SKM-1 treated with dmso at 0.1 percent for 144 hours (cell line): ENCODE data around the gene DLGAP1.

Experiments used
- DNase-seq: peaks from one replicate; lab custom pipeline; 2025; ENCODE audit not compliant: unreplicated experiment; lab: John Stamatoyannopoulos, UW

DLGAP1 gene

GRCh38 chr18:3463051-3463450, 992.1 kb downstream of the DLGAP1 start:
- DNase-seq = no peak

DNA sequence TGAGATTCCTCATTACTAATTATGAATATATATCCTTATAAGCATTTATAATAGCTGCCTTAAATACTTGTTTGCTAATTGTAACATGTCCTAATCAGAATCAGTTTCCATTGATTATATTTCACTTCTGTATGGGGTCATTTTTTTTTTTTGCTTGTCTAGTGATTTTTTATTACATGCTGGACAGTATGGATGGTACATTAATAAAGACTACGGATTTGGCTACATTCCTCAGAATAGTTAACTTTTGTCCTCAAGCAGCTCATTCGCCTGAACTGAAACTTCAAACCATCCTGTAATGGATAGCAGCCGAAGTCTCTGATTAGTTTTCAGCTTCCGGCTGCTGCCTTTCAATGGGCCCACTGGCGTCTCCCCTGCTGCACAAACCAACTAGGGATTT, 993.4 kb downstream of the DLGAP1 start:
- no peak for DNase-seq

DNA sequence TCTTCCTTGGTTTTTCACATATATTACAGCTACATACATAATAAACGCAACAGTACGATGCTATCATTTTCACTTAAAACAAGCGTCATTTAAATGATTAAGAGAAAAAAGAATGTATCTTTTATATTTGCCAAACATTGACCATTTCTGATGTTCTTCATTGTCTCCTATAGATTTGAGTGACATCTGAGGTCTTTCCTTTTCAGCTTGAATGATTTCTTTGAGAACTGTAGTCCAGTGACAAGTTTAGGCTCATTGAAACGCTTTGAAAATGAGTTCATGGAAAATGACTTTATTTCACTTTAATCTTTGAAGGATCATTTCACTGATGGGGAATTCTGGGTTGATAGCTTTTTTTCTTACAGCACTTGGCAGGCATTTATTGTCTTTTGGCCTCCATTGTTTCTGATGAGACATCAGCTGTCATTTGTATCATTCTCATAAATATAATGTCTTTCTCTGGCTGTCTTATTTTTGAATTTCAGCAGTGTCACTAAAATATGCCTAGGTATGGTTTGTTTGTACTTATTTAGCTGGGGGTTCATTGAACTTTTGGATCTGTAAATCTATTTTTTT, 994.2 kb downstream of the DLGAP1 start:
- DNase-seq = no peak

DNA sequence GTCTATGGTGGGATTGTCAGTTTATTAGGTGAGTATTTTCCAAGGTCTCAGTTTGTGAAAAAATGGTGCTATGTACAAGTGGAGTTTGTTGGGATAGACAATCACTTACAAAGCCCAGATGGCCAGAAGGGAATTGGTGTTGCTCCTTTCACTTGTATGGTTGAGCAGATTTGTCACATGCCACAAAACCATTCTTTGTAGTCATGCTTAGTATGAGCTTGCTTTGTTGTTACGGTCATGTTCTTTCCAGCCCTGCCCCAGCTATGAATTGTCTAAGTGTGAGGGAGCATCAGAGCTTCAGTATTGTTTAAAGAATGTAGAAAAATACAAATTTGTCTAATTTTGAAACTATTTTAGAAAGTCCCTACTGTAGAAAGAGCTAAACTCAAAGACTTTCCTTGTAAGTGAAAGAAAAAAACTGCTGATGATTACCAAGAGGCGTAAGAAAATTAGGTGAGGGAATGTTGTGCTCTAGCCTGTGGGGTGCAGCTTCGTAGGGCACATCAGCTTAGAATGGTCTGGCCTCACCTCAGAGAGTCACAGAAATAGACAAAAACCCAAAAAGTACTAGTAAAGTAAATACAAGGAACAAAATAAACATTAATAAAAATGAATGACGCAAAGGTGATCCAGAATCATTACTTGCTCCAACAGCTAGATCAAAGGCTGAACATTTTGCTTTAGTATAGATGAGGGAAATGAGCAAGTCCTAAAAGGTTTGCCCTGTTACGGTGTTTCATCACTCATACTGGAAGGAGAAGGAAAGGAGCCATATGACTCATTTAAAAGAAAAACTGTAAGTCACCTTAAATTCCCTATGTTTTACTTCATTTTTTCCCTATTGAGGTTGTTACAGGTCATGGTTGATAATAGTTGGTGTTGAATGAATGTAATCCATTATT, 995.9 kb downstream of the DLGAP1 start:
- no peak for DNase-seq

DNA sequence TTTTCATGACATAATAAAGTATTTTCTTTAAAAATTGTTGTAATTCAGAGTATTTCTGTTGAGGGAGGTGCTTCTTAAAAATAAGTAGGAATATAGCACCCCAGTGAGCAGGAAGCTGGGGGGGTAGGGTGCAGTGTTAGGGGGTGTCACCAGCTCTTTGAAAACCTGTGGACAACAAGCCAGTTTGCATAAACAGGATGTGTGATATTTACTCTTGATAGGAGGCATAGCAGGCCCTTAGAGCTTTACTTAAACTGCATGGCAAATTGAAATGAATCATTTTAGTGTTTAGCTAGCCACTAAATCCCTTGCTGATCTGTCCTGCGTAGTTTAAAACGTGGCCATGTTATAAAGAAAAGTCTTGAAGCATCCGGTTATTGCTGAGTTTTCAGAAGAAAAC, 996.7 kb downstream of the DLGAP1 start:
- DNase-seq = no peak

DNA sequence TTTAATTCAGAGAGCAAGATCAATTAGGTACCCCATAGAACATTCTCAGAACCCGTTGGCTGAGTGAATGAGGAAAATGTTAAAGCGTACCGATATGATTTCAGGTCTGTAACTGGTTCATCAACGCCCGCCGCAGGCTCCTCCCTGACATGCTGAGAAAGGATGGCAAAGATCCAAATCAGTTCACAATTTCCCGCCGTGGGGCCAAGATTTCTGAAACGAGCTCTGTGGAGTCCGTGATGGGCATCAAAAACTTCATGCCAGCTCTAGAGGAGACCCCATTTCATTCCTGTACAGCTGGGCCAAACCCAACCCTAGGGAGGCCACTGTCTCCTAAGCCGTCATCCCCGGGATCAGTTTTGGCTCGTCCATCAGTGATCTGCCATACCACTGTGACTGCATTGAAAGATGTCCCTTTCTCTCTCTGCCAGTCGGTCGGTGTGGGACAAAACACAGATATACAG, 997.8 kb downstream of the DLGAP1 start:
- no peak for DNase-seq

GRCh38 chr18:3456686-3457069, 998.4 kb downstream of the DLGAP1 start:
- no peak for DNase-seq

DNA sequence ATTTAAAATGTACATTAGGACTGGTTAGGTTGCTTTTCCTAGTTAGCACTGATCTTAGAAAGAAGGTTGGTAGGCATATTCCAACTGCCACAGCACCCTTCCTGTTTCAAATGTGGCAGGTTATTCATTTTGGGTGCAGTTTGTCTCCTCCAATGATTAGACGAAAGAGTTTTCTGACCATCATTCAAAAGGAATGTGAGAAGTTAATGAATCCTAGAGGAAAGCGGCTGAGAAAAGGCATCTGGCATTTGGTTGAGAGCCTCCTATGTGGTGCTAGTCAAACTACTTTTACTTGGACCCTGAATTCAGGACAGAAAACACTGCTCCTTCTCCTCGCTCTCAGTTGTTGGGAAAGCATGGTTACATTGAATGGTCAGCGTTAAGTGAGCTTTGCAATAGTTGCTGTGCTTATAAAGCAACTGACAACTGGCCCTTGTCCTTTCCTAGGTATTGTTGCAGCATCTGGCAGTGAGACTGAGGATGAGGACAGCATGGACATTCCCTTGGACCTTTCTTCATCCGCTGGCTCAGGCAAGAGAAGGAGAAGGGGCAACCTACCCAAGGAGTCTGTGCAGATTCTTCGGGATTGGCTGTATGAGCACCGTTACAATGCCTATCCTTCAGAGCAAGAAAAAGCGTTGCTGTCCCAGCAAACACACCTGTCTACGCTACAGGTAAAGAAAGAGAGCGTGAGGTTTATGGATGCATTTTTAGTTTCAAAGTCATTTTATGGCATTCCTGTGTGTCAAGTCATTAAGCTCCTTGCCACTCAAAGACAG, 999.0 kb downstream of the DLGAP1 start:
- no peak for DNase-seq

- no peak for DNase-seq
These were observed 999.9 kb downstream of the DLGAP1 start for GRCh38 chr18:3455090-3455635.

- DNase-seq = peak; percentile 39
These were observed 1000.6 kb downstream of the DLGAP1 start for GRCh38 chr18:3454365-3455089.

DNA sequence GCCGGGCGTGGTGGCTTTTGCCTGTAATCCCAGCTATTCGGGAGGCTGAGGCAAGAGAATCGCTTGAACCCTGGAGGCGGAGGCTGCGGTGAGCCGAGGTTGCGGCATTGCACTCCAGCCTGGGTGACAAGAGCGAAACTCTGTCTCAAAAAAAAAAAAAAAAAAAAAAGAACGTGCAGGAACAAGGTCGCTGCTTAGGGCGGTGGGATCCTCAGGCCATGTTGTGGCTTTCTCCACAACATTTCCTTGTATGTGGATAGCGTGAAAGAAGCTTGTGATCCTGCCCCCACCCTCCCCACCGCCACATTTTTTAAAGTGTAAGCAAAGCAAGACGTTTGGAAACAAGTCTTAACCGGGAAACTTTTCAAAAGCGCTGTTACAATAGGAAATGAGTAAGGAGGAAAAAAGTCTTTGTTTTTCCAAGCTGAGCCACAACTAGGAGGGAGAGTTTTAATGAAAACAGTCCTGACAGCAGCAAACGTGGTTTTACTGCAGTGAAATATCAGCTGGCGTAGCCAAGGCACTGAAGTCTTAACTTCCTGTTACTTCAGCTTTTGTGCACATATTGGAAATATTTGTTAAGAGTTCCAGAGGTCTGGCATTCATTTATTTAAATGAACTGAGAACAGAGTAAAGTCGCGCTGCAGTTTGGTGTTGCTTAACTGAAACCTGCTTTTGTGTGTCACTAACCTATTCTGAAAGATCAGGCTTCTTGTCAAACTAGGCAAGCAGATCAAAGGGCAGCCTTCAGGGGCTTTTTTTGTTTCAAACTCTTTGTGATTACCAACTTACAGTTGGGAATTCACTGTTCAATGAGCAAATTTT, 1001.4 kb downstream of the DLGAP1 start:
- peak; percentile 35 for DNase-seq

- DNase-seq = no peak
These were observed 1002.2 kb downstream of the DLGAP1 start for GRCh38 chr18:3452750-3453539.

DNA sequence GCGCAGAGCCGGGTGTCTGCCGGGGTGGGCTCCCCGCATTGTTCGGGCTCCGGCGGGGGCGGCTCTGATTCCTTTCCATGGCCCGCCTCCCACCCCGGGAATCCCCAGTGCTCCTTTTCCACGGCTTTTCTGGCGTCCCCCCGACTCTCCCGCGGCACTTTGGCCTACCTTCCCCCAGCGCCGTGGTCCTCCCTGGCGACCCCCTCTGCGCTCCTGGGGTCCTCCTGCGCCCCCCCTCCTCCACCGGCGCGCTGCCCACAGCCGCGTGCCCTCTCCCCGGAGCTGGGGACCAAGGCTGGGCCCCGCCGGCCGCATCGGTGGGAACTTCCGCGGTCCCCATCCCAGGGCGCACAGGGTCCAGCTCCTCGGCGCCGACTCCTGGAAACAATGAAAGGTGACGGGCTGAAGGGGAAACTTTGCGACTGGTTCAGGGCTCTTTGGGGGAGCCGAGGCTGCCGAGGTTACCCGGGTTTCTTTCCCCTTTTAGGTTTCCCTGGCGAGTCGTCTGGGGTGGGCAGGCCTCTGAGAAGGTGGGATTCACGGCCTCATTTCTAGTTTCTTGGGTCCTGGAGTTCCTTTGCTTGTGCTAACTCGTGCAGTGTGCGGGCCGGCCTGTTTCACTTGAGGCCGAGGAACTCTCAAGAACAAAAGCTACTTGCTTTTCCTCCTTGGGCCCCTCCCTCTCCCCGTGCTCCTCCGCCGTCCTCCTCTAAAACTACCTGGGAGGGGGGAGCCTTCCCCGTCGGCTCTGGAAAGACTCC, 1002.9 kb downstream of the DLGAP1 start:
- no peak for DNase-seq

DNA sequence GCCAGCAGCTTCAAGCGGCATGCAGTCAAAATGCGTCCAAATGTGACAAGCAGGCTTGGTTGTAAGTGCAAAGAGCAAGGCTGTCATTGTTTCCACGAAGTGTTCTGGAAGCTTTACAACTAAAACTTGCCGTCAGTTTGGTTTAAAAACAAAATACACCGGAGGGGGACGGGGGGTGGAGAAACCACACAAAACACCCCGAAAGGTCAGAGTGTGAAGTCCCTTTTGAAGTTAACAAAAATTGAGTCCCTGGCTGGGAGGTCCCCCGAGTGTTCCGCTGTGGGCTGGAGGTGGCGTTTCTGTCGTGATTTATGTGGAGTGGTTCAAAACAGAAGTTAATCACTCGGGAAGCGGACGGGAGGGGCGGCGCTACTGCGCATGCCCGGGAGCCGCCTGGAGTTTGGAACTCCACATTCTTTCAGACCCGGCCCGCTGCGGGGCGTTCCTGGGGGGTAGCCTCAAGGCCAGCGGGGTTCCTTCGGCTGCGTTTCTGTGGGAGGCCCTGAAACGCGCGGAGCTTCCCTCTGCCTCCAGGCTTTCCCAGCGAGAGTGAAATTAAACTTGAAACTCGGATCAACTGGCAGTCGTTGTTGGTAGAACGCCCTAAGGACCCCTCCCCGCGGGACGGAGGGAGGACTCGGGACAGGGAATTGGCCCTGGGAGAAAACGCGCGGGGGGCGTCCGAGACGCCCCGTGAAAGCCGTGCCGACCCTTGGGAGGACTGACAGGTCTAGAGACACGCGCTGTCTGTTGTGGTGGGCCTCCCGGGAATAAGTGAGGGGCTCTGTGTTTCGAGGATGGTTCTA, 1003.7 kb downstream of the DLGAP1 start:
- peak; percentile 37 for DNase-seq

DNA sequence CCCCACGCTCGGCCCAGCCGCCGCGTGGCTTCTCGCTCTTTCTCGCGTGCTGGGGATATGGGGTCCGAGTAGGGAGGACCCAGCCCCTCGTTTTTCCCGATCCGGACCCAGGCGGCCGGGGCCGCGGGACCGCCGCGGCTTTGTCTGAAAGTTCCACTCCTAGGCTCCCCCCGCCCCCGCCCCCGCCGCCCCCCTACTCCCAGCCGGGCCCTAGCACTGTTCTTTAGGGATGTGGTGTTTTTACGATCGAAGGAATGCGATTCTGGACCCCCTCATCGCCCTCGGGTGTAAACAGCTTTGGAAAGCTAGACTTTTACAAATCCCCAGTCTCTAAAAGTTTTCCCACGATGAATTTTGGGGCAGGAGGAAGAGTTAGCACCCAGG, 1004.3 kb downstream of the DLGAP1 start:
- no peak for DNase-seq

GRCh38 chr18:3450012-3450798, 1004.9 kb downstream of the DLGAP1 start, which contains the start of gene TGIF1:
Gene TGIF1 (plus strand): TSS chr18:3450172. CDS start chr18:3450490, 318 bp downstream.
- DNase-seq = no peak
